ENCODE data around the gene NRXN2. TPM values are rescaled to one million over a fixed set of nuclear protein-coding genes. Genes with fewer than 3 reads are reported as not detected.

The NRXN2 gene
- total and polyA plus RNA-seq, 9 donors = 11.8 to 41.8 (median 30.5) TPM

DNA sequence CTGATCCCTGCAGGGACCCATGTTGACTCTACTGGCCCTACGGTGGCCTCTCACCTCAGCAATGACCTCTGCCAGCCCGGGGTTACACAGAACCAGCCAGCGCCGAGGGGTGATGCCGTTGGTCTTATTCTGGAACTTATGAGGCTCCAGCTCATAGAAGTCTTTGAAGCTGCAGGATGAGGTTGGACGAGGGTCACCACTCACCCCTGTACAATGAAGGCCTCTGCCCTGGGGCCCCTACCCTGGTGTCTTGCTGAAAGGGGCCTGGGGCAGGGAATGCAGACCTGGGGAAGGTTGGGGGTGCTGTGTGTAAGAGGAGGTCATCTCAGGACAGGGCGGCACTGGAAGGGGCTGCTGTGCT lies 30.0 kb upstream of the NRXN2 start:
- Histone ChIP-seq H3K4me1 (ENCODE audit: control insufficient read depth, insufficient read depth, low read length) (peaks cover 20% of the 10 kb centered on the region), H3K27me3 (ENCODE audit: control insufficient read depth, insufficient read depth, low read length) (no peaks in the 10 kb centered on the region), H3K4me3 (ENCODE audit: low read length) (no peak overlapping the region), H3K27ac (ENCODE audit: low read length) (no peak overlapping the region), H3K9me3 (replicated peaks; ENCODE audit: control insufficient read depth, low read depth, low read length) (no peaks in the 10 kb centered on the region), H3K36me3 (ENCODE audit: control insufficient read depth, insufficient read depth, low read length) (peaks cover 63% of the 10 kb centered on the region)
- WGBS (ENCODE audit: insufficient coverage) = 90% methylated on average over 6 of the region's 7 CpGs
- DNase-seq = no peak

DNA sequence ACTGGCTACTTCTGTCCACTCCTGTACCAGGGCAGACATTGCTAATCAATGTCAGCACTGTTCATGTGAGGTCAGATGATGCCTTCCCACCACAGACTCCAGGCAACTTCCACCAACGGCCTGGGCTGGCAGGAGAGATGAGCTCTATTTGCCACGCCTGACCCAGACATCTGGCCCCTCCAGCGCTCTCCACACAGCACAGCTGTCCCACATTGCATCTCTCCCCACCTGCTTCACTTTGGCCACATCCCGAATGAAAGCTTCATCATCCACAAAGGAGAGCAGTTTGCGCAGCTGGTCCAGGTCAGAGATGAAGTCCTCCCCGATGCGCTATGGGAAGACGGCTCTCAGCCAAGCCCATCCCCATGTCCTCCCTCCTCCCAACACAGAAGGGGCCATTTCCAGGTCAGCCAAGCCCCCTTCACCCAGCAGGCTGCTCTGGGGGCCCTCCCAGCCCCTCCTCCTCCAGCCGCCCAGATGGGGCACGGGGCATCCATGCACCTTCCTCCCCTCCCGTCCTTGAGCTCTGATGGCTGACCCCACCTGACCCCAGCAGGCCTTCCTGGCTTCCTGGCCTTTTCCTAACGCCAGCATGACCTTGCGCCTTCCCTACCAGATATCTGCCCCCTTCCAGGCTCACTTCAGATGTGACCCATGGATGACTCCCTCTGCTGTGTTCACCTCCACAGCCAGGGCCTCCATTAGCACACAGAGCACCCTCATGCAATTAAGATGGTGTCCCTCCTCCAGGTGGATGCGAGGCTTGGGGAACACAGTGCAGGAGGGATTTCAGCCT lies 29.4 kb upstream of the NRXN2 start:
- no peak overlapping the region for H3K27ac ChIP-seq (ENCODE audit: low read length)
- peaks cover 14% of the 10 kb centered on the region for H3K4me1 ChIP-seq (ENCODE audit: control insufficient read depth, insufficient read depth, low read length)
- no peak overlapping the region for H3K4me3 ChIP-seq (ENCODE audit: low read length)
- WGBS (ENCODE audit: insufficient coverage) = 45% methylated on average over 13 of the region's 14 CpGs
- peak; percentile 61 for DNase-seq
- H3K27me3 ChIP-seq (ENCODE audit: control insufficient read depth, insufficient read depth, low read length) = no peaks in the 10 kb centered on the region
- peaks cover 59% of the 10 kb centered on the region for H3K36me3 ChIP-seq (ENCODE audit: control insufficient read depth, insufficient read depth, low read length)
- H3K9me3 ChIP-seq (replicated peaks; ENCODE audit: control insufficient read depth, low read depth, low read length) = no peaks in the 10 kb centered on the region

DNA sequence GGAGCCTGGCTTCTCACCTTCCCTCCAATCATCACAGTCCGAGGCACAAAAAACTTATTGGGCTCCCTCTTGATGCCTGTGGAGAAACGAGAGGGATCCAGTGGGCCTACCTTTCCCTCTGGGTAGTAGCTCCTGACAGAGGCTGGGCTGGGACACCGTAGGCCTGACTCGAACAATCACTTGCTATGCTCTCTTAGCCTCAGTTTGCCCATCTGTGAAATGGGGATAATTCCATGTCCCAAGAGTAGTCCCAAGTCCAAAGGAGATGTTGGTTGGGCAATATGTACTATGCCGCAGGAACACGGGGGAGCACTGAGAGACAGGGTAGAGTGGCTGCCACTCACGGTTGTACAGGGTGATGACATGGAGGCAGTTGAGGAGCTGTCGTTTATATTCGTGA lies 28.6 kb upstream of the NRXN2 start:
- 87% methylated on average over 6 of the region's 9 CpGs for WGBS (ENCODE audit: insufficient coverage)
- H3K4me3 ChIP-seq (ENCODE audit: low read length) = no peak overlapping the region
- no peaks in the 10 kb centered on the region for H3K9me3 ChIP-seq (replicated peaks; ENCODE audit: control insufficient read depth, low read depth, low read length)
- peaks cover 51% of the 10 kb centered on the region for H3K36me3 ChIP-seq (ENCODE audit: control insufficient read depth, insufficient read depth, low read length)
- no peak overlapping the region for H3K27ac ChIP-seq (ENCODE audit: low read length)
- DNase-seq = no peak
- H3K27me3 ChIP-seq (ENCODE audit: control insufficient read depth, insufficient read depth, low read length) = no peaks in the 10 kb centered on the region
- H3K4me1 ChIP-seq (ENCODE audit: control insufficient read depth, insufficient read depth, low read length) = peaks cover 13% of the 10 kb centered on the region

DNA sequence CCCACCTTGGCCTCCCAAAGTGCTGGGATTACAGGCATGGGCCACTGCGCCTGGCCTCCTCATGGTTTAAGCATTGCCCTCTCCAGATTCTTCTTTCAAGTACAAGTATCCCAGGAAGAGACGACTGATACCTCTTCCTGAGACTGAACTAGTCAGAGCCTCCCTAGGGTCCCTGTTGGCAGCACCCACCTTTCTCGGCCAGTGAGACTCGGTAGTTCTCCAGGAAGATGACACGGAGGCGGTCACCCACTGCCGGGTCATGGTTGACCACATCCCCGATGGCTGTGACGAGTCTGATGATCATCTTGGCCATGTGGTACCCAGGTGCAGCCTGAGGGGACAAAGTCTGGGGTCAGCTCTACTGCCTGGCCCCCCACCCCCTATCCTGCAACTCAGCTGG lies 28.1 kb upstream of the NRXN2 start:
- no peak for DNase-seq
- H3K27me3 ChIP-seq (ENCODE audit: control insufficient read depth, insufficient read depth, low read length) = no peaks in the 10 kb centered on the region
- no peak overlapping the region for H3K4me3 ChIP-seq (ENCODE audit: low read length)
- peaks cover 16% of the 10 kb centered on the region for H3K4me1 ChIP-seq (ENCODE audit: control insufficient read depth, insufficient read depth, low read length)
- no peak overlapping the region for H3K27ac ChIP-seq (ENCODE audit: low read length)
- peaks cover 48% of the 10 kb centered on the region for H3K36me3 ChIP-seq (ENCODE audit: control insufficient read depth, insufficient read depth, low read length)
- WGBS (ENCODE audit: insufficient coverage) = 89% methylated on average over 9 of the region's 9 CpGs
- no peaks in the 10 kb centered on the region for H3K9me3 ChIP-seq (replicated peaks; ENCODE audit: control insufficient read depth, low read depth, low read length)

DNA sequence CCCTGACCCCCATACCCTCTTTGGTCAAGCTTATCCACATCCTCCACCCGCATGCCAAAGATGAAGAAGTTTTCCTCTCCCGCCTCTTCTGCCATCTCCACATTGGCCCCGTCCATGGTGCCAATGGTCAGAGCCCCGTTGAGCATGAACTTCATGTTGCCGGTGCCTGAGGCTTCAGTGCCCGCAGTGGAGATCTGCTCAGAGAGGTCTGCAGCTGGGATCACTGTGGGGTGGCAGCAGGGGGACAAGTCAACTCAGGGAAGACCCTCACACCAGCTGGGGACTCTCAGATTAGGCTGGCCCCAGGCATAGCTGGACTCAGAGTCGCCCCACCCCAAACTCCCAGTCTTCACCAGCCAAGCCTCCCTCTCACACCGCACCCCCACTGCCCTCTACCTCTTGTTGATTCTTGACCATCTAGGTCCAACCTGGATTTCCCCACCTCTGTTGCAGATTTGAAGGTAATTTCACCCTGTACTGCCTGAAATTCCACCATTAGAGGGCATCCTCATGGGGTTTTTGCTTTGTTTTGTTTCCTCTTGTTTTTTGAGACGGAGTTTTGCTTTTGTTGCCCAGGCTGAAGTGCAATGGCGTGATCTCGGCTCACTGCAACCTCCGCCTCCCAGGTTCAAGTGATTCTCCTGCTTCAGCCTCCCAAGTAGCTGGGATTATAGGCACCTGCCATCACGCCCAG lies 27.5 kb upstream of the NRXN2 start:
- Histone ChIP-seq H3K9me3 (replicated peaks; ENCODE audit: control insufficient read depth, low read depth, low read length) (no peaks in the 10 kb centered on the region), H3K4me3 (ENCODE audit: low read length) (no peak overlapping the region), H3K27ac (ENCODE audit: low read length) (no peak overlapping the region), H3K36me3 (ENCODE audit: control insufficient read depth, insufficient read depth, low read length) (peaks cover 43% of the 10 kb centered on the region), H3K4me1 (ENCODE audit: control insufficient read depth, insufficient read depth, low read length) (peaks cover 21% of the 10 kb centered on the region), H3K27me3 (ENCODE audit: control insufficient read depth, insufficient read depth, low read length) (no peaks in the 10 kb centered on the region)
- no peak for DNase-seq
- 92% methylated on average over 7 of the region's 13 CpGs for WGBS (ENCODE audit: insufficient coverage)

DNA sequence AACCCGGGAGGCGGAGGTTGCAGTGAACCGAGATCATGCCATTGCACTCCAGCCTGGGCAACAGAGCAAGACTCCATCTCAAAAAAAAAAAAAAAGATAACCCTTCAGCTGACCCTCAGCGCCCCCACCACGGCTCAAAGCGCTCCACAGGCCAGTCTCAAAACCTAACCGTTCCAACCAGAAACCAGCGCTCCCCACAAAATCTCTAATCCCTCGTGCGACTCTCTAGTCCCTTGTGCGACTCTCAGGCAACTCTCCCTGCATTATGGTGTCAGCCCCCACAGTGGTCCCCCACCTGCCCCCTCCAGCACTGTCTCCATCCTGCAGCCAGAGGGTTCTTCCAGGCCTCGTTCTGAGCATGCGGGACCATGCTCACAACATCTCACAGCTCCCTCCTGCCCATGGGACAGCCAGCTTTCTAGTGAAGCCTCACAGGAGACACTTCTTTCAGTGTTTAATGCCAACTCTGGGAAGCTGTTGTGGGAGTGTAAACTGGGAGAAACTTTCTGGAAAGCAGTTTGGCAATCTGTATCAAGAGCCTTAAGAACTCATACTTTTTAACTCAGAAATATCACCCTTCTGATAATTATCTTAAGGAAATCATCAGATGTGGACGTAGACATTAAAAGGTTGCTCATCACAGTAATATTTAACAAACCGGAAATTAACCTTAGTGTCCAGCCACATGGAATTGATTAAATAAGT lies 25.1 kb upstream of the NRXN2 start:
- Histone ChIP-seq H3K4me3 (ENCODE audit: low read length) (no peak overlapping the region), H3K4me1 (ENCODE audit: control insufficient read depth, insufficient read depth, low read length) (peaks cover 40% of the 10 kb centered on the region), H3K36me3 (ENCODE audit: control insufficient read depth, insufficient read depth, low read length) (peaks cover 26% of the 10 kb centered on the region), H3K27ac (ENCODE audit: low read length) (peak overlapping the region; percentile 42), H3K27me3 (ENCODE audit: control insufficient read depth, insufficient read depth, low read length) (peaks cover 17% of the 10 kb centered on the region), H3K9me3 (replicated peaks; ENCODE audit: control insufficient read depth, low read depth, low read length) (no peaks in the 10 kb centered on the region)
- no peak for DNase-seq
- 57% methylated on average over 11 of the region's 15 CpGs for WGBS (ENCODE audit: insufficient coverage)

DNA sequence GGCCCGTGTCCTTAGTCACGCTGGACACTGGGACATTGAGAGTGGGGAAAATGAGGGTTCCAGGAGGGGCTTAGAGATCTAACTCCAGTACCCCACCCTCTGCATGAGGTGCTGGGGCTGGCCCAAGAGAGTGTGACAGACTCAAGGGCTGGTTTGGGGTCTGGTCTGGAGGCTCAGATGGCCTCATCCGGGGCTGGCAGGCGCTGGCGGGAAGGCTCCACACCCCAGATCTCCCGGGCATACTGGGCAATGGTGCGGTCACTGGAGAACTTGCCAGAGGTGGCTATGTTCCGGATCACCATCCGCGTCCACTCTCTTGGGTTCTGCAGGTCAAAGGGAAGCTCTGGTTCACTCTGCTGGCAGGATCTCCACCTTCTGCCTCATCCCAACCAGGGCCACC lies 23.5 kb upstream of the NRXN2 start:
- Histone ChIP-seq H3K4me3 (ENCODE audit: low read length) (no peak overlapping the region), H3K27ac (ENCODE audit: low read length) (peak overlapping the region; percentile 78), H3K36me3 (ENCODE audit: control insufficient read depth, insufficient read depth, low read length) (peaks cover 12% of the 10 kb centered on the region), H3K4me1 (ENCODE audit: control insufficient read depth, insufficient read depth, low read length) (peaks cover 46% of the 10 kb centered on the region), H3K27me3 (ENCODE audit: control insufficient read depth, insufficient read depth, low read length) (peaks cover 34% of the 10 kb centered on the region), H3K9me3 (replicated peaks; ENCODE audit: control insufficient read depth, low read depth, low read length) (no peaks in the 10 kb centered on the region)
- 87% methylated on average over 8 of the region's 10 CpGs for WGBS (ENCODE audit: insufficient coverage)
- DNase-seq = no peak

DNA sequence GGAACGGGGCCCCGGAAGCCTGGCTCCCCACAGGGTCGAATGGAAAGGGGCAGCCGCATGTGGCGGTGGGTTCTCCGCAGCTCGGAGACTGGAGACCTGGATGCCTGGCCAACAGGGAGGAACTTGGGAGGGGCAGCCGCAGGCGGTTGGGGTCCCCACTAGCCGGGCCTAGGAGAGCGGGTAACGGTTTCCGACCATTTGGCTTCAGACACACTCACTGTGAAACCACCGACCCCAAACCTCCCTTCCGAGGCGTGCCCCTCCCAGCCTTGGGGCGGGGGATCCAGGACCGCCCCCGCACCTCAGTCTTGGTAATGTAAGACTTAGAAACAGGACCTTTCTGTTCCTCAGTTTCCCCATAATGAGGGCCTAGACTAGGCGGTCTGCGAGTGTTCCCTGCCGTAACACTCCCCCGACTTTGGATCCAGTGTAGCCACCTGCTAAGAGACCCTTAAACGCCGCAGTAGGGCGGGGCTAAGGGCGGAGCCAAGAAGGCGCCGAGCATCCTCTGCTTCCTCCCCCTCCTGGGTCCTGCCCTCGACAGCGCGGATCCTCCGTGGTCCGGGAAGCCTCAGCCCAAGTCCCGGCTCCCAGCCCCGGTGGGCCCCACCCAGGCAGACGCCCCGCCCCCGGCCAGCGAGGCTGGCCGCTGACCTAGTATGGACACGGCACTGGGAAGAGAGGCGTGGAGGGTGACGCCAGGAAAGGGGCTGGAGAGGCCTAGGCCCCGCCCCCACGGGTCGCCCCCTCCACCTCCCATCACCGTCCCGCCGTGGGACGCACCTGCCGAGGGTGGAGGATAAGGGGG lies 22.7 kb upstream of the NRXN2 start:
- H3K36me3 ChIP-seq (ENCODE audit: control insufficient read depth, insufficient read depth, low read length) = peaks cover 7% of the 10 kb centered on the region
- no peaks in the 10 kb centered on the region for H3K9me3 ChIP-seq (replicated peaks; ENCODE audit: control insufficient read depth, low read depth, low read length)
- WGBS (ENCODE audit: insufficient coverage) = under 1% methylated on average over 38 of the region's 52 CpGs
- peak overlapping the region; percentile 92 for H3K27ac ChIP-seq (ENCODE audit: low read length)
- H3K4me1 ChIP-seq (ENCODE audit: control insufficient read depth, insufficient read depth, low read length) = peaks cover 48% of the 10 kb centered on the region
- peak; percentile 88 for DNase-seq
- H3K27me3 ChIP-seq (ENCODE audit: control insufficient read depth, insufficient read depth, low read length) = peaks cover 41% of the 10 kb centered on the region
- H3K4me3 ChIP-seq (ENCODE audit: low read length) = peak overlapping the region; percentile 49

DNA sequence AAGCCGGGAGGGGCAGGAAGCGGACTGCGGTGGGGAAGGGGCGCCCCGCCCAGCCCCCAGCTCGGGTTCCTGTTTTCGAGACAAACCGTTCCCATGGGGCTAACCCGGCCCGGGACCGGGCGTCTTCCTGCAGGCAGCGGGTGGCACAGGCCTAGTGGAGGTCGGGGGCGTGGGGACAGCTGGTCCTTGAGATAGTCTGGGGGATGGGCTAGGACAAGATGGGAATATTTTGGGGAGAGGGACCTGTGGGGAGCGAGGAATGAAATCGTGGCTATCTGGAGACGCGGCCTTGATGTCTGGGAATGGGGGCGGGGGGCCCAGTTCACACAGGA lies 22.2 kb upstream of the NRXN2 start:
- Histone ChIP-seq H3K9me3 (replicated peaks; ENCODE audit: control insufficient read depth, low read depth, low read length) (no peaks in the 10 kb centered on the region), H3K27me3 (ENCODE audit: control insufficient read depth, insufficient read depth, low read length) (peaks cover 47% of the 10 kb centered on the region), H3K27ac (ENCODE audit: low read length) (peak overlapping the region; percentile 92), H3K4me3 (ENCODE audit: low read length) (peak overlapping the region; percentile 49), H3K4me1 (ENCODE audit: control insufficient read depth, insufficient read depth, low read length) (peaks cover 48% of the 10 kb centered on the region), H3K36me3 (ENCODE audit: control insufficient read depth, insufficient read depth, low read length) (peaks cover 1% of the 10 kb centered on the region)
- DNase-seq = peak; percentile 71
- WGBS (ENCODE audit: insufficient coverage) = under 1% methylated on average over 19 of the region's 20 CpGs

Measured in muscle of leg (tissue), 11 donors.